Smooth muscle cell (in vitro differentiated cells): ENCODE results near the gene CAPZA1. TPM values are rescaled to one million over a fixed set of nuclear protein-coding genes. Genes with fewer than 3 reads are reported as not detected.

Experiments
- DNase-seq: peaks from one replicate; lab custom pipeline; 2025; ENCODE audit not compliant: unreplicated experiment; lab: John Stamatoyannopoulos, UW
- H2AFZ ChIP-seq: fragments of 200-600 bp; sonication (generic); 2 replicates; pipeline ENCODE4 v1.6.0; 2016; ENCODE audit warnings: antibody characterized with exemption, low read depth, mild to moderate bottlenecking
- H3F3A ChIP-seq: fragments of 200-600 bp; sonication (generic); 2 replicates; pipeline ENCODE4 v1.6.0; 2017; ENCODE audit warnings: antibody characterized with exemption, low read depth
- H3K27ac ChIP-seq: fragments of 200-600 bp; sonication (generic); 2 replicates; pipeline ENCODE4 v1.5.1; 2016; ENCODE audit warnings: low read depth, mild to moderate bottlenecking
- H3K27me3 ChIP-seq: fragments of 200-600 bp; sonication (generic); 2 replicates; pipeline ENCODE4 v1.6.1; 2016; ENCODE audit warnings: low read depth, mild to moderate bottlenecking
- H3K36me3 ChIP-seq: fragments of 200-600 bp; sonication (generic); 2 replicates; pipeline ENCODE4 v1.5.1; 2016; ENCODE audit warnings: low read depth
- H3K4me1 ChIP-seq: fragments of 200-600 bp; sonication (generic); 2 replicates; pipeline ENCODE4 v1.5.1; 2016; ENCODE audit warnings: low read depth
- H3K4me2 ChIP-seq: fragments of 200-600 bp; sonication (generic); 2 replicates; pipeline ENCODE4 v1.6.0; 2016; ENCODE audit warnings: mild to moderate bottlenecking
- H3K4me3 ChIP-seq: fragments of 200-600 bp; sonication (generic); 2 replicates; pipeline ENCODE4 v1.5.1; 2016; ENCODE audit warnings: mild to moderate bottlenecking
- H3K79me2 ChIP-seq: fragments of 200-600 bp; sonication (generic); 2 replicates; pipeline ENCODE4 v1.6.0; 2016; ENCODE audit warnings: low read depth, mild to moderate bottlenecking
- H3K9ac ChIP-seq: fragments of 200-600 bp; sonication (generic); 2 replicates; pipeline ENCODE4 v1.6.0; 2016; ENCODE audit warnings: low read depth
- H3K9me3 ChIP-seq: fragments of 200-600 bp; sonication (generic); replicated peaks from 2 replicates; pipeline ENCODE4 v1.5.1; 2016; ENCODE audit warnings: low read depth
- H4K20me1 ChIP-seq: fragments of 200-600 bp; sonication (generic); 2 replicates; pipeline ENCODE4 v1.6.0; 2016; ENCODE audit warnings: low read depth
- CTCF ChIP-seq: fragments of 200-600 bp; sonication (generic); IDR thresholded peaks from 2 replicates; pipeline ENCODE4 v1.5.1; 2017; ENCODE audit warnings: borderline replicate concordance, mild to moderate bottlenecking, antibody characterized with exemption; ENCODE audit not compliant: insufficient read depth, poor library complexity, severe bottlenecking
- WGBS: methylation state at CpG from one replicate; pipeline ENCODE4 v1.1.7; 2016; ENCODE audit warnings: low lambda C conversion rate; 5-methylcytosine and 5-hydroxymethylcytosine counted together
- polyA plus RNA-seq: library from polyadenylated mRNA; unstranded; fragments of >200 nt; fragmentation: Nextera tagmentation; extraction: Ambion mirVana; gene quantifications from 2 replicates; pipeline ENCODE4 v1.2.1, GENCODE V29; 2016
- total RNA-seq: library from RNA; depleted of rRNA; stranded (reverse); fragments of >200 nt; gene quantifications from 2 replicates; pipeline ENCODE4 v1.2.3, GENCODE V29; 2014

Gene CAPZA1
- total and polyA plus RNA-seq, 2 experiments from 2014 or later: 100 to 264 TPM

GRCh38 chr1:112594208-112594876 is 25.3 kb upstream of the CAPZA1 start:
- H3K9me3 ChIP-seq: no peaks in the 10 kb centered on the region
- H3K4me2 ChIP-seq: no peak overlapping the region
- DNase-seq: no peak
- H3K79me2 ChIP-seq: no peaks in the 10 kb centered on the region
- no peak overlapping the region for H3K27ac ChIP-seq
- H3K9ac ChIP-seq: no peak overlapping the region
- H2AFZ ChIP-seq: no peak overlapping the region
- no peaks in the 10 kb centered on the region for H4K20me1 ChIP-seq
- no peak overlapping the region for H3K4me3 ChIP-seq
- no peaks in the 10 kb centered on the region for H3K27me3 ChIP-seq
- H3F3A ChIP-seq: no peaks in the 10 kb centered on the region
- H3K36me3 ChIP-seq: peaks cover 19% of the 10 kb centered on the region
- WGBS: 85% methylated on average over 3 of the region's 3 CpGs
- TF ChIP-seq CTCF: no peak
- no peaks in the 10 kb centered on the region for H3K4me1 ChIP-seq

- no peak overlapping the region for H3K4me2 ChIP-seq
- no peaks in the 10 kb centered on the region for H3K79me2 ChIP-seq
- H3K36me3 ChIP-seq: peaks cover 5% of the 10 kb centered on the region
- no peaks in the 10 kb centered on the region for H3K27me3 ChIP-seq
- H3K9me3 ChIP-seq: no peaks in the 10 kb centered on the region
- H3F3A ChIP-seq: no peaks in the 10 kb centered on the region
- H3K4me1 ChIP-seq: no peaks in the 10 kb centered on the region
- DNase-seq: no peak
- no peak overlapping the region for H3K27ac ChIP-seq
- no peak overlapping the region for H3K4me3 ChIP-seq
- H4K20me1 ChIP-seq: no peaks in the 10 kb centered on the region
- 96% methylated on average over 4 of the region's 4 CpGs for WGBS
- no peak for TF ChIP-seq CTCF
- no peak overlapping the region for H2AFZ ChIP-seq
- H3K9ac ChIP-seq: no peak overlapping the region
Measured at GRCh38 chr1:112599477-112599876, 20.2 kb upstream of the CAPZA1 start.

GRCh38 chr1:112603012-112603411 is 16.6 kb upstream of the CAPZA1 start:
- no peak for DNase-seq
- Histone ChIP-seq H3K9me3 (no peaks in the 10 kb centered on the region), H3F3A (no peaks in the 10 kb centered on the region), H3K4me2 (no peak overlapping the region), H3K9ac (no peak overlapping the region), H3K4me3 (no peak overlapping the region), H2AFZ (no peak overlapping the region), H3K36me3 (peaks cover 6% of the 10 kb centered on the region), H3K27ac (no peak overlapping the region), H4K20me1 (no peaks in the 10 kb centered on the region), H3K4me1 (no peaks in the 10 kb centered on the region), H3K79me2 (no peaks in the 10 kb centered on the region), H3K27me3 (no peaks in the 10 kb centered on the region)
- WGBS: 99% methylated on average over 2 of the region's 2 CpGs
- TF ChIP-seq CTCF: no peak

- DNase-seq: no peak
- Histone ChIP-seq H4K20me1 (no peaks in the 10 kb centered on the region), H3F3A (no peaks in the 10 kb centered on the region), H3K27ac (no peak overlapping the region), H2AFZ (no peak overlapping the region), H3K27me3 (no peaks in the 10 kb centered on the region), H3K36me3 (peaks cover 4% of the 10 kb centered on the region), H3K4me2 (no peak overlapping the region), H3K9me3 (no peaks in the 10 kb centered on the region), H3K4me1 (no peaks in the 10 kb centered on the region), H3K9ac (no peak overlapping the region), H3K79me2 (no peaks in the 10 kb centered on the region), H3K4me3 (no peak overlapping the region)
- 100% methylated on average over 1 of the region's 1 CpG for WGBS
- TF ChIP-seq CTCF: no peak
Measured at GRCh38 chr1:112603541-112603940, 16.1 kb upstream of the CAPZA1 start.
